Prostate gland (tissue), 2 donors: Measurements from ENCODE around the gene GREB1. TPM values are rescaled to one million over a fixed set of nuclear protein-coding genes. Genes with fewer than 3 reads are reported as not detected.

Experiments used
- DNase-seq: peaks from one replicate; pipeline ENCODE4 v3.0.0-alpha.2; 2019; ENCODE audit warnings: low spot score
- H3K27ac ChIP-seq, 2 donors: fragments of 200-600 bp; sonication (generic); 2 replicates each; pipeline ENCODE4 v1.5.1; 2017 to 2019
- H3K27me3 ChIP-seq: fragments of 200-600 bp; sonication (generic); replicated peaks from 2 replicates; pipeline ENCODE4 v1.5.1; 2019; ENCODE audit not compliant: insufficient read depth
- H3K36me3 ChIP-seq, 2 donors: fragments of 200-600 bp; sonication (generic); 1 replicate in 1 of 2; 2 replicates in 1 of 2; pipeline versions ENCODE4 v1.5.1 to v1.8.1; 2017 to 2019
- H3K4me1 ChIP-seq: fragments of 200-600 bp; sonication (generic); replicated peaks from 2 replicates; pipeline ENCODE4 v1.5.1; 2019
- H3K4me3 ChIP-seq, 2 donors: fragments of 200-600 bp; sonication (generic); 2 replicates each; pipeline ENCODE4 v1.5.1; 2017 to 2019
- H3K9me3 ChIP-seq: fragments of 200-600 bp; sonication (generic); 2 replicates; pipeline ENCODE4 v1.5.1; 2017
- CTCF ChIP-seq, 4 experiments: fragments of 200-600 bp in 2 of 4; fragments of 450-650 bp in 2 of 4; sonication (generic) in 2 of 4; IDR thresholded peaks; 1 replicate in 3 of 4; 2 replicates in 1 of 4; pipeline ENCODE4 v1.5.1; 2016 to 2019; ENCODE audit warnings: antibody characterized with exemption in 4 of 4, mild to moderate bottlenecking in 2 of 4, moderate library complexity in 2 of 4
- POLR2A ChIP-seq: fragments of 450-650 bp; IDR thresholded peaks from one replicate; pipeline ENCODE4 v1.6.1; 2016; ENCODE audit warnings: antibody characterized with exemption, mild to moderate bottlenecking
- POLR2AphosphoS5 ChIP-seq: sonication (generic); formaldehyde crosslinking; IDR thresholded peaks from one replicate; pipeline ENCODE4 v1.6.1; 2017; ENCODE audit warnings: antibody characterized with exemption
- WGBS: methylation state at CpG from one replicate; pipeline ENCODE4 v1.1.5; 2018; 5-methylcytosine and 5-hydroxymethylcytosine counted together
- intact Hi-C: fragments of 100-400 bp; cut with DNase I; formaldehyde crosslinking; loops from one replicate; pipeline ENCODE4 v1.14.2; 2022
- microRNA-seq: library from miRNA; unstranded; fragments of <30 nt; microRNA quantifications from one replicate; pipeline ENCODE4, GENCODE V29; 2016
- small RNA-seq, 2 donors: library from RNA; depleted of rRNA; stranded (forward); fragments of <200 nt; gene quantifications; one replicate each; pipeline ENCODE3, GENCODE V24; 2016
- total RNA-seq, 2 donors: library from RNA; depleted of rRNA; stranded (reverse); fragments of >200 nt; gene quantifications; one replicate each; pipeline ENCODE4 v1.1.0, GENCODE V29; 2016

Gene GREB1
- total RNA-seq, 2 donors from 2014 or later, result 224 to 392 TPM

DNA sequence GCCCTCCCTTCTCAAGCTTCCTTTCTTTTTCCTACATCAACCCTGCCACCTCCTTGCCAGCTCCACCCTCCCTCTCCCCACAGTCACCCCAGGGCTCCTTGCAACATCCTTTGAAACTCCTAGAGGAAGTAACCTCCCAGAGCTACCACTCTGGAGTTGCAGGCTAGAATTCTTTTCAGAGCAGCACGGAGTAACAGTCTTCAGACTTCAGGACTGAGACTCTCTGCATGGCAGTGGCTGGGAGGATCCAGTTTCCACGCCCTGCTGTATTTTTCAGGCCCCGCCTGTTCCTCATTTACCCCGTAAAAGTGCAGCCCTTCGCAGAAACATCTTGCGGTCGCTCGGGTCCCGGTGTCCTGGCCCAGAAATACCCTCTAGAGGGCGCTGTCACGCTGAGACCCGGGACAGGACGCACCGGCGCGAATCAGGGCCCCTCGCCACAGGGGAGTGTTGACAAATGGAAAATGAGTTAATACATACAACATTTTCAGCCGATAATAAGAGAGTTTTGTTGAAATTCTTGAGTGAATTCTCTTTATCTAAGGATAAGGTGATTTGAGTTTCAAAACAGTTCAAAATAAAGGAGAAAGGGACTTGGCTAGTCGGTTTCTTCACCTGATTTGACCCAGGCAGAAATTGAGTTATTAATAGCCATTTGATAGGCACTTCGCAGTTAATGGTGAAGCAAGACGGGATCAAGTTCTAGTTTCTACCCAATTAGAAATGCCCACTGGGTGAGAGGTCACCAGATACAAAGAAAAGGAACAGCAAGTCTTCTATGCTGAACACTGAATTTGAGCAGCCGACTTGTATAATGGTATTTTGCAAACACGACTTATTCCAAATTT is 154.6 kb downstream of the GREB1 start:
- H3K4me3 ChIP-seq, result no peak overlapping the region
- no peak for TF ChIP-seq POLR2A
- peak; percentile 52 to 76 (median 72) for TF ChIP-seq CTCF (IDR thresholded peaks at IDR 0.05)
- peak; percentile 54 for TF ChIP-seq POLR2AphosphoS5
- H3K27ac ChIP-seq, result no peak overlapping the region
- WGBS, result 10% methylated on average over 23 of the region's 23 CpGs
- DNase-seq, result peak; percentile 65
- H3K36me3 ChIP-seq, result no peaks in the 10 kb centered on the region
- no peaks in the 10 kb centered on the region for H3K4me1 ChIP-seq
- H3K27me3 ChIP-seq, result no peaks in the 10 kb centered on the region
- intact Hi-C loops, result loop anchor here (10.0 kb wide), 1 partner anchor 214 kb away; no protein-coding TSS in a partner anchor
- no peaks in the 10 kb centered on the region for H3K9me3 ChIP-seq

DNA sequence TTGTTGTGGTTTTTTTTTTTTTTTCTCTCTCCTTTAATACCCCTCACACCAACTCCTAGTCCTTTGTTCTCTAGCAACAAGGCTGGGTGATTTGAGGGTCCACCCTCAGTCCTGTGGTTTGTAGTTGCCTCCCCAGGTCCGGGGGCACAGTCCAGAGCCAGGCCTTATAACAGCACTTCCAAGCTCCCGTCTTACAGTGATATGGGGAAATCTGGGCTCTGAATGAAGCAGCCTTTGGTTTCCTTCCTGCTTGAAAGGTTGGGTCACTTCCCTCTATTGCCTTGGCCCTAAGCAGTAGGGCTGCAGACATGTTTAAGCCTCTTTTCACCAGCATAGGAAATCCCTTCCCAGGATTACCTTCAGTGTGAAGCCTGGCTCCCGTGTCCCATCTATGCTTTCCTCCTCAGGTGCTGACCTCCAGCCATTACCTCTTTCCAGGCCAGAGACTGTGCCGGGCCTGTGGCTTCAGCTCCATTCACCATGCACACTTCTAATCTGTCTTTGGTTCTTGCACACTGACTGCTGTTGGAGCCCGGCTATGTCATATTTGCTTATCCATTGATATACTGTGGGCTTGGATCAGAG is 157.3 kb downstream of the GREB1 start:
- DNase-seq, result no peak
- TF ChIP-seq CTCF (IDR thresholded peaks at IDR 0.05), result no peak
- no peak for TF ChIP-seq POLR2A
- TF ChIP-seq POLR2AphosphoS5, result no peak
- Histone ChIP-seq H3K27me3 (no peaks in the 10 kb centered on the region), H3K36me3 (no peaks in the 10 kb centered on the region), H3K4me1 (no peaks in the 10 kb centered on the region), H3K27ac (no peak overlapping the region), H3K4me3 (no peak overlapping the region), H3K9me3 (no peaks in the 10 kb centered on the region)
- WGBS, result 88% methylated on average over 5 of the region's 5 CpGs
- intact Hi-C loops, result no loop called here

Small RNA genes within 50 kb of the gene (microRNA-seq; reads per million reads assigned to microRNA genes)
- gene MIR4429, result not detected

Small RNA genes within 50 kb of the gene (small RNA-seq; reads per million reads assigned to genes)
- 0 to 0.10 reads per million in 2 donors for gene MIR4429
- 0 reads per million in 2 donors for gene RN7SL674P
- 0 to 0.10 reads per million in 2 donors for gene RNA5SP84
- 0 reads per million in 2 donors for gene RNU2-13P

Other genes with a start within 250 kb of the GREB1 start
- 10 to 100 TPM; 29.6 to 32.2 TPM for gene ROCK2, start 189.4 kb upstream of the GREB1 start, total RNA-seq
- 10 to 100 TPM; 14.2 to 25.2 TPM for gene E2F6, start 67.9 kb upstream of the GREB1 start, total RNA-seq
- gene NTSR2, start 136.2 kb downstream of the GREB1 start, total RNA-seq, result under 1 TPM in 1 of 2 donors, not detected in 1; 0.34 TPM
- 10 to 100 TPM; 18.2 to 57.1 TPM for gene LPIN1, start 212.6 kb downstream of the GREB1 start, total RNA-seq